K562 (cell line): ENCODE data around the gene ADAMTS14. TPM values are rescaled to one million over a fixed set of nuclear protein-coding genes. Genes with fewer than 3 reads are reported as not detected.

Experiments used
- CREB3 ChIP-seq: fragments of 450-650 bp; conservative IDR thresholded peaks from 2 replicates; pipeline ENCODE4 v1.6.1; 2016; ENCODE audit warnings: missing genetic modification characterization, low read depth, mild to moderate bottlenecking, missing compliant biosample characterization, moderate library complexity
- E2F6 ChIP-seq, 2 experiments: IDR thresholded peaks; 2 replicates each; pipeline ENCODE4 v1.6.1; 2011; ENCODE audit warnings: borderline replicate concordance in 1 of 2, control low read depth in 1 of 2, low read depth in 1 of 2, low read length in 1 of 2, mild to moderate bottlenecking in 1 of 2, mixed read lengths in 1 of 2, moderate library complexity in 1 of 2; ENCODE audit not compliant: insufficient read depth in 1 of 2, insufficient read length in 1 of 2, poor library complexity in 1 of 2, severe bottlenecking in 1 of 2; ENCODE audit errors: extremely low read depth in 1 of 2
- ELF1 ChIP-seq: fragments of 200-800 bp; sonication (Bioruptor generic); IDR thresholded peaks from 2 replicates; pipeline ENCODE4 v1.6.1; 2016; ENCODE audit warnings: missing genetic modification characterization, missing compliant biosample characterization
- EP300 ChIP-seq: IDR thresholded peaks from 2 replicates; pipeline ENCODE4 v1.6.1; 2012; ENCODE audit warnings: low read length, improper control_type of control experiment
- FOXK2 ChIP-seq, 2 experiments: fragments of 450-650 bp; IDR thresholded peaks in 1 of 2; conservative IDR thresholded peaks in 1 of 2; 2 replicates each; pipeline ENCODE4 v1.6.1; 2016; ENCODE audit warnings: low read depth in 2 of 2, mild to moderate bottlenecking in 1 of 2
- JUNB ChIP-seq: fragments of 450-650 bp; formaldehyde crosslinking; conservative IDR thresholded peaks from 2 replicates; pipeline ENCODE4 v1.4.0; 2020; ENCODE audit warnings: mild to moderate bottlenecking
- MTA3 ChIP-seq: fragments of 450-650 bp; formaldehyde crosslinking; IDR thresholded peaks from 2 replicates; pipeline ENCODE4 v1.6.1; 2017; ENCODE audit warnings: mild to moderate bottlenecking, borderline replicate concordance
- RCOR1 ChIP-seq, 2 experiments: IDR thresholded peaks; 2 replicates each; pipeline ENCODE4 v1.6.1; 2012; ENCODE audit warnings: low read depth in 2 of 2, low read length in 2 of 2, borderline replicate concordance in 1 of 2, improper control_type of control experiment in 1 of 2
- RFX7 ChIP-seq: fragments of 250-450 bp; sonication (Bioruptor Pico); IDR thresholded peaks from 2 replicates; pipeline ENCODE4 v1.5.1; 2021; ENCODE audit warnings: mild to moderate bottlenecking
- SMARCA5 ChIP-seq: fragments of 450-650 bp; IDR thresholded peaks from 2 replicates; pipeline ENCODE4 v1.6.1; 2016
- SNIP1 ChIP-seq: fragments of 450-650 bp; IDR thresholded peaks from 2 replicates; pipeline ENCODE4 v1.7.1; 2017; ENCODE audit warnings: low read depth, mild to moderate bottlenecking
- TAF15 ChIP-seq: fragments of 200-400 bp; formaldehyde crosslinking; IDR thresholded peaks from 2 replicates; pipeline ENCODE4 v1.6.1; 2017; ENCODE audit warnings: mild to moderate bottlenecking, low read depth, low read length, moderate library complexity
- TCF3 ChIP-seq: sonication (generic); formaldehyde crosslinking; IDR thresholded peaks from 2 replicates; pipeline ENCODE4 v1.4.0; 2020; ENCODE audit warnings: mild to moderate bottlenecking, missing genetic modification reagents
- ZNF324 ChIP-seq: fragments of 250-450 bp; sonication (Bioruptor Pico); IDR thresholded peaks from 2 replicates; pipeline ENCODE4 v1.4.0; 2020; ENCODE audit warnings: mild to moderate bottlenecking
- ZNF354B ChIP-seq: fragments of 250-450 bp; sonication (Bioruptor Pico); IDR thresholded peaks from 2 replicates; pipeline ENCODE4 v1.4.0; 2020
- ZNF445 ChIP-seq: fragments of 250-450 bp; sonication (Bioruptor Pico); IDR thresholded peaks from 2 replicates; pipeline ENCODE4 v1.4.0; 2020; ENCODE audit warnings: low read depth, mild to moderate bottlenecking, moderate library complexity
- polyA plus RNA-seq, 8 experiments: library from polyadenylated mRNA; depleted of rRNA in 4 of 8; stranded (reverse) in 5 of 8; unstranded in 3 of 8; fragments of >200 nt; fragmentation: Nextera tagmentation in 2 of 8; fragmentation: Illumina TruSeq in 1 of 8; extraction: Ambion mirVana in 2 of 8; extraction: Trizol in 1 of 8; gene quantifications; 2 replicates each; pipeline versions ENCODE4 v1.2.1 to v1.2.3, GENCODE V29; 2011 to 2014; ENCODE audit warnings: inconsistent platforms in 1 of 8, missing spikeins in 1 of 8
- total RNA-seq, 7 experiments: library from RNA; depleted of rRNA in 6 of 7; stranded (reverse); fragments of >200 nt in 6 of 7; fragmentation: Illumina TruSeq in 2 of 7; extraction: Trizol in 2 of 7; gene quantifications; 2 replicates each; pipeline versions ENCODE4 v1.2.1 to v1.2.3, GENCODE V29; 2011 to 2021; ENCODE audit warnings: low replicate concordance in 1 of 7
- TF ChIP-seq, protein P1 (sequence below), 2 experiments: IDR thresholded peaks in 1 of 2; conservative IDR thresholded peaks in 1 of 2; 2 replicates each; pipeline ENCODE4 v1.6.1; 2016; ENCODE audit warnings: low read depth in 2 of 2, mild to moderate bottlenecking in 1 of 2, missing compliant biosample characterization in 1 of 2, missing genetic modification characterization in 1 of 2, moderate library complexity in 1 of 2
- TF ChIP-seq, protein P2 (sequence below), 2 experiments: IDR thresholded peaks; 2 replicates each; pipeline ENCODE4 v1.6.1; 2012; ENCODE audit warnings: improper control_type of control experiment in 2 of 2, low read depth in 2 of 2, low read length in 2 of 2, borderline replicate concordance in 1 of 2
- TF ChIP-seq, protein P3 (sequence below): fragments of 450-650 bp; IDR thresholded peaks from 2 replicates; pipeline ENCODE4 v1.6.1; 2017; ENCODE audit warnings: mild to moderate bottlenecking, moderate library complexity

The ADAMTS14 gene
- total and polyA plus RNA-seq, 9 of the 15 experiments (the other 6 are each of a cell fraction or from before 2014, with no cell fraction given), result 0.04 to 37.4 (median 15.9) TPM

- TF ChIP-seq RCOR1 (IDR thresholded peaks at IDR 0.05; ENCODE audit: borderline replicate concordance in 1 of 2, low read depth in 2 of 2, low read length in 2 of 2) (peak in 1 of 2 experiments; percentile 56; a peak in 1 of 4 replicates), ZNF445 (CRISPR knock-in tag) (no peak), EP300 (no peak), FOXK2 (conservative IDR thresholded peaks at IDR 0.05 in 1 of 2, IDR thresholded peaks at IDR 0.05 in 1 of 2; ENCODE audit: low read depth in 2 of 2) (0 out of 4 replicates have a peak, but pooled peaks of 1 of the 2 experiments have one; percentile 10), MTA3 (no peak), SNIP1 (no peak), ZNF354B (no peak), TAF15 (no peak), ZNF324 (CRISPR knock-in tag) (no peak), TCF3 (CRISPR knock-in tag) (no peak), E2F6 (IDR thresholded peaks at IDR 0.05; ENCODE audit: borderline replicate concordance in 1 of 2, extremely low read depth in 1 of 2, insufficient read depth in 1 of 2, insufficient read length in 1 of 2, low read depth in 1 of 2, low read length in 1 of 2, poor library complexity in 1 of 2, severe bottlenecking in 1 of 2) (no peak), SMARCA5 (peak; percentile 86), CREB3 (tag) (no peak), ELF1 (no peak; the same call in 1 of the 2 replicates), JUNB (CRISPR knock-in tag) (no peak), RFX7 (CRISPR knock-in tag) (no peak)
- TF ChIP-seq, protein P1, sequence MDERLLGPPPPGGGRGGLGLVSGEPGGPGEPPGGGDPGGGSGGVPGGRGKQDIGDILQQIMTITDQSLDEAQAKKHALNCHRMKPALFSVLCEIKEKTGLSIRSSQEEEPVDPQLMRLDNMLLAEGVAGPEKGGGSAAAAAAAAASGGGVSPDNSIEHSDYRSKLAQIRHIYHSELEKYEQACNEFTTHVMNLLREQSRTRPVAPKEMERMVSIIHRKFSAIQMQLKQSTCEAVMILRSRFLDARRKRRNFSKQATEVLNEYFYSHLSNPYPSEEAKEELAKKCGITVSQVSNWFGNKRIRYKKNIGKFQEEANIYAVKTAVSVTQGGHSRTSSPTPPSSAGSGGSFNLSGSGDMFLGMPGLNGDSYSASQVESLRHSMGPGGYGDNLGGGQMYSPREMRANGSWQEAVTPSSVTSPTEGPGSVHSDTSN (CRISPR knock-in tag; IDR thresholded peaks at IDR 0.05; ENCODE audit: low read depth), result no peak
- TF ChIP-seq, protein P1 (tag; conservative IDR thresholded peaks at IDR 0.05; ENCODE audit: low read depth), result no peak
- TF ChIP-seq, protein P2, sequence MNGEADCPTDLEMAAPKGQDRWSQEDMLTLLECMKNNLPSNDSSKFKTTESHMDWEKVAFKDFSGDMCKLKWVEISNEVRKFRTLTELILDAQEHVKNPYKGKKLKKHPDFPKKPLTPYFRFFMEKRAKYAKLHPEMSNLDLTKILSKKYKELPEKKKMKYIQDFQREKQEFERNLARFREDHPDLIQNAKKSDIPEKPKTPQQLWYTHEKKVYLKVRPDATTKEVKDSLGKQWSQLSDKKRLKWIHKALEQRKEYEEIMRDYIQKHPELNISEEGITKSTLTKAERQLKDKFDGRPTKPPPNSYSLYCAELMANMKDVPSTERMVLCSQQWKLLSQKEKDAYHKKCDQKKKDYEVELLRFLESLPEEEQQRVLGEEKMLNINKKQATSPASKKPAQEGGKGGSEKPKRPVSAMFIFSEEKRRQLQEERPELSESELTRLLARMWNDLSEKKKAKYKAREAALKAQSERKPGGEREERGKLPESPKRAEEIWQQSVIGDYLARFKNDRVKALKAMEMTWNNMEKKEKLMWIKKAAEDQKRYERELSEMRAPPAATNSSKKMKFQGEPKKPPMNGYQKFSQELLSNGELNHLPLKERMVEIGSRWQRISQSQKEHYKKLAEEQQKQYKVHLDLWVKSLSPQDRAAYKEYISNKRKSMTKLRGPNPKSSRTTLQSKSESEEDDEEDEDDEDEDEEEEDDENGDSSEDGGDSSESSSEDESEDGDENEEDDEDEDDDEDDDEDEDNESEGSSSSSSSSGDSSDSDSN (IDR thresholded peaks at IDR 0.05; ENCODE audit: borderline replicate concordance in 1 of 2, low read depth in 2 of 2, low read length in 2 of 2), result no peak
- TF ChIP-seq, protein P3, sequence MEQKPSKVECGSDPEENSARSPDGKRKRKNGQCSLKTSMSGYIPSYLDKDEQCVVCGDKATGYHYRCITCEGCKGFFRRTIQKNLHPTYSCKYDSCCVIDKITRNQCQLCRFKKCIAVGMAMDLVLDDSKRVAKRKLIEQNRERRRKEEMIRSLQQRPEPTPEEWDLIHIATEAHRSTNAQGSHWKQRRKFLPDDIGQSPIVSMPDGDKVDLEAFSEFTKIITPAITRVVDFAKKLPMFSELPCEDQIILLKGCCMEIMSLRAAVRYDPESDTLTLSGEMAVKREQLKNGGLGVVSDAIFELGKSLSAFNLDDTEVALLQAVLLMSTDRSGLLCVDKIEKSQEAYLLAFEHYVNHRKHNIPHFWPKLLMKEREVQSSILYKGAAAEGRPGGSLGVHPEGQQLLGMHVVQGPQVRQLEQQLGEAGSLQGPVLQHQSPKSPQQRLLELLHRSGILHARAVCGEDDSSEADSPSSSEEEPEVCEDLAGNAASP, result no peak
- TF ChIP-seq, all 486 proteins: peak for 17
Observed at GRCh38 chr10:70699063-70699658, 26.9 kb downstream of the ADAMTS14 start (continued).
